NCI-H69 (cell line): ENCODE measurements around the gene SND1.

Source experiments
- DNase-seq: peaks from one replicate; lab custom pipeline; 2025; lab: John Stamatoyannopoulos, UW

SND1 gene

DNA sequence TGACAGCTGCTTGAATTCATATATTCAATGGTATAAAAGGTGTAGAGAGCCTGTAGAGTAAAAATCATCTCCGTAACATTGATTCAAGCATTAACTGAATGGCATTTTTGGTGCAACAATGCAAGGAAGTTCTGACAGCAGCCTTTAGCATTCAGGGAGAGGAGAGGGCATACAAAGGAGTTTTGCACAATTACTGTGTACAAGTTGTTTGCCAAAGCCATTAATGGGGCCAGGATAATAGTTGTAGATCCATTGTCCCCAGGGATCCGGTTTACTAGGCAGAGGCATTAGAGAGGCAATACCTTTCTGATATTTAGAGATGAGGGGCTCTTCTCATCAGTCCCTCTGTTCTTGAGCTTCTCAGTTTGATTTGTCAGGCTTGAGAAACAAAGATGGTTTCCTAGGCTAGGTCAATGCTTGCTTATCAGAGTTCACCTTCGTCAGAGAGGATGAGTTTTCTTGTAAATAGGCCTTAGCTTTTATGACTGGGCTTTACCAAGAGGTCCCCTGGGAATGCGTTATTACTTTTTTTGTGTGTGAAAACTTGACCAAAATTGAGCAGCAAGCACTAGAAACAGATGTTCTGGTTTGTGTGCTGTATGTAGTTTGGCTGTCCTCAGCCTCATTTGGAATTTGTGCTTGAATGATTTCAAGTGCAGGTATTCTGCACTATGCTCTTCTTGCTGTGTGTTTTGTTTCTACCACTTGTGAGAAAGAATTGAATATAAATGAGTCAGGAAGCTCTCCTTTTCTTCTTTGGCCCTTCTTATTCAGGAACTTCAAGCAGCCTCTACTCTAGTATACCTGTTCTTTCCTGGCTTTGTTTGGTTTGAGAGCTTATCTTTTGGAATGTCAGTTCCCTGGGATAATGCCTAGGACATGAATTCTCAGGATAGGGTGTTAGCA, 32.0 kb downstream of the SND1 start:
- DNase-seq: peak; percentile 74

DNA sequence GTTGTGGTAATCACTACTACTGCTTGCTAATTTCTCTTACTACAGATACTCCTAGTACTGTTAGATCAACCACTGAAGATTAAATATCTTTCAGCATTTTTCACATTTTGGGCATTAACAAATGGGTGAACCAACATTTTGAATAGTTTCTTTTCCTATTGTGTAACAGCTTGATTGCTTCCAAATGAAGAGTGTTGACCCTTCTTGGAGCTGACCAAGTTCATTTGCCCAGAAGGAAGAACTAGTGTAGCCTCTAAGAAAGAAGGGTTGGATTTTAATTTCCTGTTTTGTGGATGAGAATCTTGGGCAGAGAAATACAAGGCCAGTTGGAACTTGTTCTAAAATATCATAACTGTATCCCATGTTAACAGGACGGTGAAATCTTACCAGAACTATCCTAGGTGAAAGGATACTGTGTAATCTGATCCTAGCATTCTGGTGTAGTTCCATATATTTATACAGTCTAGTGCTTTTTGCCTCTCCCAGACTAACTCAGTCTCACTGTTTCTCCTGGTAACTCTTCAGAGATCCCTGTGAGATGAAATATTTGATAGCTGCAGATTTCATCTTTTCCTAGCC, 37.3 kb downstream of the SND1 start:
- no peak for DNase-seq

DNA sequence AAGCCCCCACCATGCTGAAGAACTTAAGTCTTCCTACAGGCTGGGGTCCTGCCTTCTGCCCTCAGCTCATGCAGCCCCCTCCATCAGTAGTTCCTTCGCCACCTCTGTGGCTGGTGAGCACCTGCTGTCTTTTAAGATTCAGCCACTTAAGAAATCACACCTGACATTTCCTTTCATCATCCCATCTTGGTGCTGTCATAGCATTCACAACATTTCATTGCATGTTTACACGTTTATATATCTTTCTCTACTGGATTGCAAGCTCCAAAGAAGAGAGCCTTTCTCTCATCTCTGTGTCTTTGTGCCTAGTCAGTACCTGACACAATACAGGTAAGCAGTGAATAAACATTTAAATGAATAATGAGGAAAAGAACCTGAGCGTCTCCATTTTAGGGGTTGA, 38.3 kb downstream of the SND1 start:
- no peak for DNase-seq

DNA sequence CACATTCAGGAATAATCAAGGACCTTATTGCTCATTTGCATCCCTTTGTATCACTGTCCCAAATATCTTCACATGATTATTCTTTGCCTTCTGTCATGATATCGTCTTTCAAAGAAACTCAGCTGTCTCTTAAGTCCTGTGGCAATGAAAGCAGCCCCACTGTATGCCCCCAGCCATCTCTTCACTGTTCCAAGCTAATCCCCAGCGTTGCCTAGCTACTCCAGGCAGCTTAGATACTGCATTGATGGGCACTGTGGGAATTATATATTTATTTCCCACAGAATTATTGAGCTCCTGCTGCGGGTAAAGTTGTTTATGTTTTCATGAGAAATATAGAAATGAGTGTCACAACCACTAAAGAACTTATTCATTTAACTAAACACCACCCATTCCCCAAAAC, 38.8 kb downstream of the SND1 start:
- DNase-seq: no peak

DNA sequence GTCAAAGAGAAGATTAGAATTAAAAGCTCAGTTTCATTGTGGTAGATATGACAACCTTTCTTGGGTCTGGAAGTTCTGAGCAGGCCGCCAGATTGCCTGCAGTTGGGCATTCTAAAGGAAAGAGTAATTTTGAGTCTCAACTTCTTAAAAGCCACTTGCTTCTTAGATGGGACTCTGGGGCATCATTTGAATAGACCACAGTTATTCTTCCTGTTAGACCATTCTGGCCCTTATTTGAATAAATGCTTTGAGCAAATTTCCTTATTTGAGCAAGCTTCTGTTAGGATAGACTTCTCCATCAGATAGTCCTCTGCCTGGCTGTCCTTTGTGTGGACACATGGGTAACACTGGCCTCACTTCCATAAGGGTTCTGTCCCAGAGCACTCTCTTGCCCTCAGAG, 40.2 kb downstream of the SND1 start:
- no peak for DNase-seq

DNA sequence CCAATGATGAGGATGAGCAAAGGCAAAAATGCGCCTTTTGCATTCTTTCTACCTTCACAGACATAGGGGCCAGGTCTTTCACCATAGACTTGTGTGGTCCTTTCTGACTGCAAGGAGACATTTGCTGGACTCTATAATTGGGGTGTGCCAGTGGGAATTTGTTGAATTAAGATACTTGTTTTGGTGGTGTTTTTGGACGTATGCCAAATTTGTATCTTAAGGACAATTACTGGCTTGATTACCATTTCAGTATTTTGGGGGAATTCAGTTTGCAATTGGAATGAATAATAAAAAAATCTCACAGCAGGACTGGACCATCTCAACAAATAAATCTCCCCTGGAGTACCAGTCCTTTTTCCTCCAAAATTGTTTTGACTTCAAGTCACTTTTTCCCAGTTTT, 47.9 kb downstream of the SND1 start:
- DNase-seq: no peak

DNA sequence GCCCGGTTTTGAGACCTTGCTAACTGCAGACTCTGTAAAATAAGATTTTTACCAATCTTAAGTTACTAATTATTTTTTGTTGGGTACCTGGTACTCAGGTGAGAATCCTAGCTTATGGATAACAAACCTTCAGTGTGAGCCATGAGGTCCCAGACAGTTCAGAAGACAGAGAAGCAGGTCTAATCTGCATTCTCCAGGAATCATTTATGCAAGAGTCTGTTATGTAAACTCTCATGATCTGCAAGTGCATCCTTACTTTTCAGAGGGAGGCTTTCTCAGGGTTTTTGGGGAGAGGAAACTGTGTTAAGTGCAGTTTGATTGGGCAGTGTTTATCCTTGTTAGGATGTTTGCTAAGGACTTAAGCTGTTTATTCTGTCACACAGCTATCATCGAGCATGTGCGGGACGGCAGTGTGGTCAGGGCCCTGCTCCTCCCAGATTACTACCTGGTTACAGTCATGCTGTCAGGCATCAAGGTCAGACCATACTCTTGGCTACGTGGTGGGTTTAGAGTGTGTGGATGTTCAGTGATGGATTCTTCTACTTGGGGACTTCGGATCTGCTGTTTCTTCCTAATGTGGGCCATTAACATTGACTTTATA, 50.2 kb downstream of the SND1 start:
- no peak for DNase-seq

DNA sequence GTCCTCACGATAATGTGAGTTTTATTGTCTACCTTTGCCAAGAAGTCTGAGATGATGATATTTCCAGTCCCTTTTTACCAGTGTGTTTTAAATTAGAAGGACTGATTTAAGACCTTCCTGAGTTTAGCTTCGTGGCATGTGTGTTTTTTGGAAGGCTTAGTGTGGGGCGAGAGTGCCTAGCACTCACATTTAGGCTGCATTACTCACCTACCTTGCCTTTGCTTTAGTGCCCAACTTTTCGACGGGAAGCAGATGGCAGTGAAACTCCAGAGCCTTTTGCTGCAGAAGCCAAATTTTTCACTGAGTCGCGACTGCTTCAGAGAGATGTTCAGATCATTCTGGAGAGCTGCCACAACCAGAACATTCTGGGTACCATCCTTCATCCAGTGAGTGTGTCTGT, 50.9 kb downstream of the SND1 start:
- no peak for DNase-seq

DNA sequence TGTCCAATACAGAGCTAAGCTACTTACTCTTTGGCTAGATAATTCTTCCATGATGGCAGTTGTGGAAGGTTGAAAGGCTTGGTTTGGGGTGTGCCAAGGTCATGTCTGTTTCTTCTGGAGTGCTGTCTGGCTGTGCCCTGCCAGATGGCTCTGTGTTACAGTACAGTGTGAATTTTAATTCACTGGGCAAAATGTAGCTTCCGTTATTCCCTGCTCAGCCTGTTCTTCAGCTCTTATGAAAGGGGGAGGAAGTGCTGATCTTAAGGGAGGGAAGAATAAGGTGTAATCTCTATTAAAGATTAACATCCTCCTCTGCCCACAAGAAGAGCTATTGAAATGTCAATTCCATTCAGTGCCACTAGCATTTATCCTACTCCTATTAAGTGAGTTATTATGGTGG, 52.2 kb downstream of the SND1 start:
- DNase-seq: peak; percentile 18

DNA sequence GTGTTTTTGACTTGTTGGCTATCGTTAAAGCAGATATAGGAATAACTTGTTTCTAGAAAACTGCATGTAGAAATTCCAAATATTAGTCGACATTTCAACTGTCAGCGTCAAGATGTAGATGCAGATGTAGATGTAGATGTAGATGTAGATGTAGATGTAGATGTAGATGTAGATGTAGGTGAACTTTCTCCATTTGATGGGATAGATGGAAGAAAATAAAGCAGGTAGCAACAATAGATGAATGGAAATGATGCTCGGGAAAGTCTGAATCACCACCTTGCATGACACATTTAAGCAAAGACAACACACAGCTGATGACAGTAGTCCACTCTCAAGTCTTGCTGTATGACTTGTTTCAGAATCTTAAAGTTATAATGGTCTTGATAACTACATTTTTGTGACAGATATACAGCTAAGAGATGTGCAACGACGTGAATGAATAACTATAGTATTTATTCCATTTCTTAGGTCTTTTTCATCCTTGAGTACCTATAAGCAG, 53.5 kb downstream of the SND1 start:
- DNase-seq: no peak

DNA sequence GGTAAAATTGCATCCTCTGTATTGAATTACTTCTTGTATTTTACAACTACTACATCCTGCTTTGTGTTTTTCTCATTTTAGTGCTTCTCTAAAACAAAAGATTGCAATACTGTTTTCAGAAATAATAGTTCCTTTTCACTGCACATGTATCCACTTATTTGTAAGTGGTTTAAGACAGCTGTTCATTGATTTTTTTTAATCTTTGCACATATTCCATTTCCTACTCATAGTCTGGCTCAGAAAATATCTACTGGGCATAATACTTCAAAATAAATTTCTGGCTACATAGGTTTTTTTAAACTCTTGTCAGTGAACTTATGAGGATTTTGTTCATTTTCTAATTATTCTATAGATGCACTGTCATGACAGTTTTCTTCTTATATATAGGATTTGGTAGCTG, 54.8 kb downstream of the SND1 start:
- DNase-seq: no peak

DNA sequence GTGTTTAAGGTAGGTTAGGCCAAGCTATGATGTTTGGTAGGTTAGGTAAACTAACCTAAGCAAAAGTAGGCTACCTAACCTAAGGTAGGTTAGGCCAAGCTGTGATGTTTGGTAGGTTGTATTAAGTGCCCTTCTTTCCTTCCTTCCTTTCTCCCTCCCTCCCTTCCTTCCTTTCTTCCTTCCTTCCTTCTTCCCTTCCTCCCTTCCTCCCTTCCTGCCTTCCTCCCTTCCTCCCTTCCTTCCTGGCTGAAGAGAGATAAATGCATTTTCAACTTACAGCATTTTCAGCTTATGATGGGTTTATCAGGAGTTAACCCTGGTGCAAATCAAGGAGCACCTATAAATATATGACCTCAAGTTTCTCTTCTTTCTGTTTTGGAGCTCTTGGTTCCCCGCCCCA, 56.2 kb downstream of the SND1 start:
- no peak for DNase-seq

DNA sequence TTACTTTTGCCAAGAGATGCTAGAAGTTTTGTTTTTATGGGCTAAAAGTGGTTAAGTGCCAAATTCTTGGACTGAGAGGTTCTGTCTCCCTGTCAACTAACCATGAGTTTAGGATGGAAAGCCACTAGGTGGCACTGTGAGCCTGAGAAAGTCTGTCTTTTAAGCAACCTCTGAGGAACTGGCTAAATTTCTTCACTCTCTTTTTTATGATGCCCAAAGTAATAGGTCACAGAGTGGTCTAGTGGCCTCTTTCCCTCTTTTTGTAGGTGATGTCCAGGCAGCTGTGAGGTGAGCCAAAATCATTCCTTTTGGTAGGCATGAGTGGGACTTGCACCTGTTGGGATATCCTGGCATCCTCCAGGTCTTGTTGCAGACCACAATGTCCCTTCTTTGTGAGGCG, 56.8 kb downstream of the SND1 start:
- DNase-seq: peak; percentile 86

DNA sequence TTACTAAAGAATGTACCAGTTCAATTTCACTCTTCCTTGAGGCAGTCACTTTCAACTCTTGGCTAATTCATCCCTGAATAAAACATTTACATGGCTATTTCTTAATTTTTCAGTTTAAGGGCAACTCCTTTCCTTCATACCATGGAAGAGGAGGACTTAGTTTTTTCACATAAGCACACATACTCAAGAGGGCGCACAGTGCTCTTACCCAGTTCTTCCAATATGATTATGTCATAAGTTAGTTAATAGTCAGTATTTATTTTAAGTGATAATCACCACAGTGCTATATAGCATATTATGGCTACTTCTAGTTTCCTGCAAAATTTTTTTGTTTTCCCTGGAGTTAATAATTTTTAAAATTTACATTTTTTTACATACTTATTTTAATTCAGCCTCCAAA, 58.6 kb downstream of the SND1 start:
- peak; percentile 45 for DNase-seq

DNA sequence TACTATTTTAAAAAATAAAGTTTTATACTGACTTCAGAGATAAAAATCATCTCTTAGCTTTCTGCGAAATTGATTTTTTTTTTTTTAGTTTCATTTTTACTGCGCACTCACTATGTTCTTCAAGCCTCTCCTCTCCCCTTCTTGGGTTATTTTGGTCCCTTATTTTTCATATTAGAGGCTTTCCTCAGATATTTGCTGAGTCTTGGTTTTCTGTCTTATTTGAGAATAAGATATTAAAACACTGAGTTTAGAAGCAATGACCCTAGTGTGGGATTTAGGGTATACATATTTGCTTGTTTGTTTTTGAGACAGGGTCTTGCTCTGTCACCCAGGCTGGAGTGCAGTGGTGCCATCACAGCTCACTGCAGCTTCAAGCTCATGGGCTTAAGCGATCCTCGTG, 59.9 kb downstream of the SND1 start:
- DNase-seq: no peak

DNA sequence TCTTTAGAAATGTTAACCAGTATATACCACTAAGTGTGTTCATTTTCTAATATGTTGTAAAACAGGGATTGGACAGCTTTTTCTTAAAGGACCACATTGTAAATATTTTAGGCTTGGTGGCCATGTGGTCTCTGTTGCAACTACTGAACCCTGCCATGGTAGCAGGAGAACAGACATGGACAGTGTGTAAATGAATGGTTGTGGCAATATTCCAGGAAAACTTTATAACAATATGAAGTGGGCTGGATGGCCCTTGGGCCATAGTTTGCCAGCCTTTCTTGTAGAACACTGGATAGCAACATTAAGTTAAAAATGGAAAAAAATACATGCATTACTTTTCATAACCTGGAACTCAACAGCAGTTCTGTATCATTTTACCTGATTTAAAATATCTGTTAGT, 61.0 kb downstream of the SND1 start:
- DNase-seq: no peak

DNA sequence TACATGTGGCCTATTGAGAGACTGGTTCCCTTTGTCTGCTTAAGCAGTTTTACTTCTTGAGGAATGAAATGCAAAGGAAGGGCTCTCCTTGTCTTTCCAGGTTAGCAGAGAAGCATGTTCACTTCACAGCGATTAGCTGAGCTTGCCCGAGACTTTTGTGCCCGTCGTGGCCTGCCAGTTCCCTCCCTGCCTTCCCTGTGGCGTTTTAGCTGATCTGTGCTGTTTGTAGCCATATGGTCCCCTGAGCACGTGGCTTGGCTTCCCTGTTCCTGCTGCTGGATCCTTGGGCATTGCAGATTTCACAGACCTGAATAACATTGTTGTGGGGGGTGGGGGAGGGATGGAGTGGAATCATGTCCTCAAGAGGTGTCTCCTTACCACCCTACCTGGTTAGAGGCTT, 61.8 kb downstream of the SND1 start:
- peak; percentile 42 for DNase-seq

DNA sequence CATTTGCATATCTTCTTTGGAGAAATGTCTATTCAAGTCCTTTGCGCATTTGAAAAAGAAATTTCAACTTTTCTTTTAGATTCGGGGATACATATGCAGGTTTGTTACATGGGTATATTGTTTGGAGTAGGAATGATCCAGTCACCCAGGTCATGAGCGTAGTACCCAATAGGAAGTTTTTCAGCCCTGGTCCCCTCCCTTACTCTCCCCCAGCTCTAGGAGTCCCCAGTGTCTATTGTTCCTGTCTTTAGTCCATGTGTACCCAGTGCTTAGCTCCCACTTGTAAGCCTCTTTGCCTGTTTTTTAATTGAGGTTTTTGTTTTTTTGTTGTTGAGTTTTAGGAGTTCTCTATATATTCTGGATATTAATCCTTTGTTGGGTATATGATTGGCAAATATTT, 63.3 kb downstream of the SND1 start:
- no peak for DNase-seq

DNA sequence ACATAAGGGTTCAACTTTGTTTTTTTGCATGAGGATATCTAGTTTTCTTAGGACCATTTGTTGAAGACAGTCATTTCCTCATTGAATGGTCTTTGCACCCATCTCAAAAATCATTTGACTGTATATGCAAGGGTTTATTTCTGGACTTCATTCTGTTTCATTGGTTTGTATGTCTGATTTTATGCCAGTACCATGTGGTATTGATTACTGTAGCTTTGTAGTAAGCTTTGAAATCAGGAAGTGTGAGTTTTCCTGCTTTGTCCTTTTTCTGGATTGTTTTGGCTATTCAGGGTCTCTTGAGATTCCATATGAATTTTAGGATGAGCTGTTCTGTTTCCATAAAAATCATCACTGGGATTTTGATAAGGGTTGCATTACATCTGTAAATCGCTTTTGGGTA, 63.9 kb downstream of the SND1 start:
- no peak for DNase-seq

DNA sequence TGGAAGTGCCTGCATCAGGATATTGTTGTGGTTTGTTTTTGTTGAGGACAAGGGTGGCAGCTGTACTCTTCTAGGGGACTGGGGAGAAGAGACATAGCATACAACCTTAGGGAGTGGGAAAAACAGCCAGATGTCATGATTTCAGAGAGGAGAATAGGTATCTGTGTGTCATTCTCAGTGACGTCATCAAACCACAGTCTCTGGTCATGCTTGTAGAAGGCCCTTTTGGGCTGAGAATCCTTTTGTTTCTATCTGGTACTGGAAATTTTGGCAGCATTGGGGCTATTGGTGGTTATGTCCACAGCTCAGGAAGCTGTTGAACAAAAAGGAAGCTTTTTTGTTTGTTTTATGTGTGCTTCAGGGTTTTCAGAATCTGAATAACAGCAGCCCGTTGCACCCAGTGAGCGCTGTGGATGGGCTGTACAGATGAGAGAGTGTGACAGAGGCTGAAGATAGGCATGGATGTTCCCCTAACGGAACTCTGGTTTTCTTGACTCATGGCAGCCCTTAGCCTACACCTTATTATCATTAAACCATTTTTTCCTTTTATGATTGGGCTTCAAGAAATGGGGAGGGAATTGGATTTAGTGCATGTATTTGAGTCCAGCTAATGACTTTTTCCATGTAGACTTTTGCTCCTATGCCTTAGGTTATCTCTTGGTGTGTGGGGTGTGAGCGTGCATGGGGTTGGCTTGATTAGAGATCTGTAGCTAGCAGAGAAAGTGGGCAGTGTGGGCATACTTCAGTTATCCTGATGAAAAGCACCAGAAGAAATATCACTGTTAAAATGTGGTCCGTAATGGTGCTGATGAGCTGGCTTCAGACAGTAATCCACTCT, 65.7 kb downstream of the SND1 start:
- DNase-seq: no peak

DNA sequence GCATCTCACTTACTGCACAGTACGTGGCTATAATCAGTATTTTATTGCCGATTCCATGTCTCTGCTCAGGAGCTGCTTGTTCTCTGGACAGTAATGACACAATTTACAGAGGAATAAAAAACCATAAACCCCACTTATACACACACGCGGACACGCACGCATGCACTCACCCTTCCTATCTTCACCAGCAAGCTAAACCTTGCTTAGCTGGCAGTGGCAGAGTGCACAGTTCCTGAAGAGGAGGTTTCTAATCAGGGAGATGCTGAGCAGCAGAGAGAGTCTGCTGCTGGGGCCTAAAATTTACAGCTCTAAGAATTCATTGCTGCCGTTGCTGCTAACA, 66.3 kb downstream of the SND1 start:
- DNase-seq: no peak

DNA sequence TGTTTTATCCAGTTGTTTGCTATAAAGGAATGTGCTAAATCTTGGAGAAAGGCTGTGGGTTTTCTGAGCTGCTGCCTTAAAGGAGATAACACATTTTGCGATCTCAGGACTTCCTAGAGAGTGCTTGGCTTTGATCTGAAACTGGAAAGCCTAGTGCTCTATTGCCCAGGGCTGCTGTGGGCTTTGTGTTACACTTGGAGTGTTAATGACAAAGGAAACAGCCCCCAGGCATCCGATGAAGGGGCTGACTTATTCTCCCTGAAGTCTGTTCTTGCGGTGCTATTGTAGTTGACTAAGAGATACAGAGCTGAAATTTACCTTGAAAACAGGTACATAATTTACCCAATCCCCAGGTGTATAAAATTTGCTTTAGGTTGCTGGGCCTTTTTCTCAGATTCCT, 74.5 kb downstream of the SND1 start:
- DNase-seq: peak; percentile 86
